GM21515 (cell line): Measurements from ENCODE around the gene PYGO2.
"Not testable (repeated sequence)": the region's sequence is repeated elsewhere in the genome, so short reads cannot be mapped to it uniquely, and the experiment has no call there.

Experiments
- ATAC-seq: cut with Tn5 transposase; IDR thresholded peaks from one replicate; pipeline ENCODE4 v1.9.1; 2021; ENCODE audit not compliant: unreplicated experiment

The PYGO2 gene

DNA sequence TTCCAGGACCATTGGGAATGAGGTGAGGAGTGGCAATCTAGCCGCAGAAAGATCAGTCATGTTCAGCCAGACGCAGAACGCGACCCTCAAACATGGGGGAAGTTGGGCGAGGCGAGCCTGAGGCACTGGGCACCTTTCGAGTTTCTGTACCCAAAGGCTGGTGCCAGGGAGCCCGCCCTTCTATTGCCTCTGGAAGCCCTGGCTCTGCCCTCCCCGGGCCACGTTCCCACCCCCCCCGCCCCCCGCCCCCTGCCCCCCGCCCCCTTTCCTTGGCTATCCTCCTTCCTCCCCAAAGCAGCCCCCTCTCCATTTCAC lies 38.8 kb upstream of the PYGO2 start:
- no peak for ATAC-seq

DNA sequence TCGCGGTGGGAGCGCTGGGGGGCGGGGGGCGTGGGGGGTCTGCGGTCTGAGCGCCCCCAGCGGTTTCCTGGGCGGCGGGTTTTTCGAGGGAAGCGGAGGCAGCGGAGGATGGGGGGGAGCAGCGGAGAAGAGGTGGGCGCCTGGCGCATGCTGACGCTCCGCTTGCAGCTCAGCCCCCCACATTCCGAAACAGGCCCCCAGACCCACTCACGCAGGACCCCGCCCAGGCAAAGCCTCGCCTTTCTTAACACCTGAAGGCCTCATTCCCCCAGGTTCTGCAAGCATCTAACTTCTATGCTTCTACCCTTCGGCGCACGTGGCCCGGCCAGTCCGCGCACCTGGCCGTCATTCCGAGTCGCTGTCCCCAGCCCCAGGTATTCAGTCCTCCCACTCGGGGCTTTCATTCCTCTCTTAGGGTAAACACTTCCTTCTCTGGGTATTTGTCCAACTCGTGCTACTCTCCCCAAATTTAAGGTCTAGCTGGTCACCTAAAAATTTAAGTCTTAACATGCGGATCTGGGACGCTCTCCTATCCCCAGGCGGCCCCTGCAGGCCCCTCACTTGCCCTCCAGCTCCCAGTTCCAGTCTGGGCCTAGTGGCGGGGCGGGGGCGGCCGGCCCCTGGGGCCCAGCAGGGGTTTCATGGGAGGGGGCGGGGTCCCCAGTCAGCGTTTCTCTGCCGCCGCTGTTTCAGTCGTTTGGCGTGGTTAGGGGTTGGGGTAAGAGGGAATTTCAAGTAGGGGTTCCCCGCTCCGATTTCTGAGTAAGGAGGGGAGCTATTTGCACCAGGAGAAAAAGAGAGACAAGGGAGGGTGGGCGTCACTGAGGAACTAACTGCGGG lies 38.2 kb upstream of the PYGO2 start:
- no peak for ATAC-seq

GRCh38 chr1:154998818-154999570 lies 37.4 kb upstream of the PYGO2 start:
- no peak for ATAC-seq

GRCh38 chr1:154998201-154998780 lies 36.7 kb upstream of the PYGO2 start:
- no peak for ATAC-seq

- no peak for ATAC-seq
Observed at GRCh38 chr1:154996966-154997701, 35.6 kb upstream of the PYGO2 start.

DNA sequence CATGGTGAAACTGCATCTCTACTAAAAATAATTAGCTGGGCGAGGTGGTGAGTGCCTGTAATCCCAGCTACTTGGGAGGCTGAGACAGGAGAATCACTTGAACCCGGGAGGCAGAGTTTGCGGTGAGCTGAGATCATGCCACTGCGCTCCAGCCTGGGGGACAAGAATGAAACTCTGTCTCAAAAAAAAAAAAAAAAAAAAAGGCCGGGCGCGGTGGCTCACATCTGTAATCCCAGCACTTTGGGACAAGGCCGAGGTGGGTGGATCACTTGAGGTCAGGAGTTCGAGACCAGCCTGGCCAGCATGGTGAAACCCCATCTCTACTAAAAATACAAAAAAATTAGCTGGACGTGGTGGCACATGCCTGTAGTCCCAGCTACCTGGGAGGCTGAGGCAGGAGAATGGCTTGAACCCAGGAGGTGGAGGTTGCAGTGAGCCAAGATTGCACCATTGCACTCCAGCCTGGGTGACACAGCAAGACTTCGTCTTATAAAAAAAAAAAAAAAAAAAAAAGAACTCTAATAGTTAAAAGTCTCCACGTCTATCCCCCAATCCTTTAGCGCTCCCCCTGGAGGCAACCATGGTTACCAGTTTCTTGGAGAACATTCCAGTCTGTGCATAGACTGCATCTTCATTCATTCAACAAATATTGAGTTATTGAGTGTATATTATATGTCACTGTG lies 33.9 kb upstream of the PYGO2 start:
- ATAC-seq = not testable (repeated sequence)

GRCh38 chr1:154994591-154994990 lies 33.0 kb upstream of the PYGO2 start:
- ATAC-seq = no peak

GRCh38 chr1:154994269-154994587 lies 32.6 kb upstream of the PYGO2 start:
- ATAC-seq = no peak

- ATAC-seq = no peak
Observed at GRCh38 chr1:154993572-154994268, 32.1 kb upstream of the PYGO2 start, which contains the start of gene LENEP. TSS of gene LENEP (plus strand) at chr1:154993586. CDS start at chr1:154993608, 22 bp downstream.

- no peak for ATAC-seq
Observed at GRCh38 chr1:154992721-154993571, 31.4 kb upstream of the PYGO2 start.

GRCh38 chr1:154990276-154990675 lies 28.7 kb upstream of the PYGO2 start:
- no peak for ATAC-seq

GRCh38 chr1:154989195-154989860 lies 27.7 kb upstream of the PYGO2 start:
- no peak for ATAC-seq

DNA sequence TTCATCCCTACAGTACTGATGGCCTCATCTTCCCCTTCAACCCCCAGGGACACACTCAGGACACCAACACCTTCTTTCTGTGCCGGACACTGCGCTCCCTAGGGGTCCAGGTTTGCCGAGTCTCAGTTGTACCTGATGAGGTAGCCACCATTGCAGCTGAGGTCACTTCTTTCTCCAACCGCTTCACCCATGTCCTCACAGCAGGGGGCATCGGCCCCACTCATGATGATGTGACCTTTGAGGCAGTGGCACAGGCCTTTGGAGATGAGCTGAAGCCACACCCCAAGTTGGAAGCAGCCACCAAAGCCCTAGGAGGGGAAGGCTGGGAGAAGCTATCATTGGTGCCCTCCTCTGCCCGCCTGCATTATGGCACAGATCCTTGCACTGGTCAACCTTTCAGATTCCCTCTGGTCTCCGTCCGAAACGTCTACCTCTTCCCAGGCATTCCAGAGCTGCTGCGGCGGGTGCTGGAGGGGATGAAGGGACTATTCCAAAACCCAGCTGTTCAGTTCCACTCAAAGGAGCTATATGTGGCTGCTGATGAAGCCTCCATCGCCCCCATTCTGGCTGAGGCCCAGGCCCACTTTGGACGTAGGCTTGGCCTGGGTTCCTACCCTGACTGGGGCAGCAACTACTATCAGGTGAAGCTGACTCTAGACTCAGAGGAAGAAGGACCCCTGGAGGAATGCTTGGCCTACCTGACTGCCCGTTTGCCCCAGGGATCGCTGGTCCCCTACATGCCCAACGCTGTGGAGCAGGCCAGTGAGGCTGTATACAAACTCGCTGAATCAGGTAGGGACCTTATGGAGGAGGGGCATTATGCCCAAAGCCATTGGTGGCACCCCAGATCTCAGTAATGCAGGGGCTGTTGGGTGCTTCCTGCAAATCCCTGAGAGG lies 26.7 kb upstream of the PYGO2 start:
- ATAC-seq = no peak

DNA sequence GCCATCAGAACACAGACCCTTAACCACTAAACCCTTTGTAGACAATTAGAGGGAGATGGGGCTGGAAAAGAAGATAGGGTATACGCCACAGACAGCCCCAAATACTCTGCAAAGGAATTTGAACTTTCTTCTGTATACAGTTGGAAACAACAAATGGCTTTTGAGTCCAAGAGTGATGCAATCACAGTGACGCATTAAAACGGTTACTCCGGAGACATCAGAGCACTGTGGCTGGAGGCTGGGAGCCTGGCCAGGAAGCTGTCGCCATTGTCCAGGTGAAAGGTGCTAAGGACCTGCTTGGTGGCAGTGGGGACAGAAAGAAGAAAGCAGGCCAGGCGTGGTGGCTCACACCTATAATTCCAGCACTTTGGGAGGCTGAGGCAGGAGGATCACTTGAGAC lies 25.7 kb upstream of the PYGO2 start:
- no peak for ATAC-seq

DNA sequence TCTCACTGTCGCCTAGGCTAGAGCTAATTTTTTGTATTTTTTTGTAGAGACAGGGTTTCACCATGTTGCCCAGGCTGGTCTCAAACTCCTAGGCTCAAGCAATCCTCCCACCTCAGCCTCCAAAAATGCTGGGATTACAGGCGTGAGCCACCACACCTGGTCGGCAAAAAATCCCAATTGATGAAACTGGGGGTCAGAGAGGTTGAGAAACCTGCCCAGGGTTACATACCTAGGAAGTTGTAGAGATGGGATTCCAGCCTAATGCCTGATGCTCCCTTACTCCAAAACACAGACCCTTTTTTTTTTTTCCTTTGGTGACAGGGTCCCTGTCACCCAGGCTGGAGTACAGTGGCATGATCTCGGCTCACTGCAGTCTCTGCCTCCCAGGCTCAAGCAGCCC lies 25.2 kb upstream of the PYGO2 start:
- not testable (repeated sequence) for ATAC-seq

DNA sequence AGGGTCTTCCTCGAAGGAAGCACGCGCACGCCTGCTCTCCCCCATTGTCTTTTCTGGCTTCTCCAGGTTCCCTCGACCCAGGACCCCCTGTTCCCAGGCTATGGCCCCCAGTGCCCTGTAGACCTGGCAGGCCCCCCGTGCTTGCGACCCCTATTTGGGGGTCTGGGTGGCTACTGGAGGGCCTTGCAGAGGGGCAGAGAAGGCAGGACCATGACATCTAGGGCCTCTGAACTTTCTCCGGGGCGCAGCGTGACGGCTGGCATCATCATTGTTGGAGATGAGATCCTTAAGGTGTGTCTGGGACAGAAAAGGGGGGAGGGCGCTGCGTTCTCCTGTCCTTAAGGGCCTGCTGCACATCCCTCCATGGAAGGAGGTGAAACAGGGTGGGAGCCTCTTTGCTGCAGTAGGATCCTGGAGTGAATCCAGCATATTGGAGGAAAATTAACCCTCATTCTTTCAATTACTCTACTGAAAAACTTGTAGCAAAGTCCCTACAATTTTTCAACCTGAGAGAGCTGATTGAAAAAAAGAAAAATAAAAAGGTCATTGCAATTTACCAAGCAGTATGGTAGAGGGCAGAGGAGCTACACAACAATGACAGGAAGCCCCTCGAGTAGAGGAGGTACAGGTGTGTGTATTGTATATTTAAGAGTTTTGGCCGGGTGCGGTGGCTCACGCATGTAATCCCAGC lies 22.3 kb upstream of the PYGO2 start:
- no peak for ATAC-seq
